Inferior parietal cortex (tissue), 1 donor: ENCODE results near the gene VARS1.
"Not testable (repeated sequence)": the region's sequence is repeated elsewhere in the genome, so short reads cannot be mapped to it uniquely, and the experiment has no call there.

Experiments
- DNase-seq: peaks from one replicate; pipeline ENCODE4 v3.0.0-alpha.2; 2016; ENCODE audit errors: extremely low spot score

VARS1 gene

GRCh38 chr6:31822036-31822821 is 26.7 kb upstream of the VARS1 start:
- DNase-seq: peak; percentile 91

- DNase-seq: peak; percentile 87
Observed at GRCh38 chr6:31821301-31822035, 25.9 kb upstream of the VARS1 start.

DNA sequence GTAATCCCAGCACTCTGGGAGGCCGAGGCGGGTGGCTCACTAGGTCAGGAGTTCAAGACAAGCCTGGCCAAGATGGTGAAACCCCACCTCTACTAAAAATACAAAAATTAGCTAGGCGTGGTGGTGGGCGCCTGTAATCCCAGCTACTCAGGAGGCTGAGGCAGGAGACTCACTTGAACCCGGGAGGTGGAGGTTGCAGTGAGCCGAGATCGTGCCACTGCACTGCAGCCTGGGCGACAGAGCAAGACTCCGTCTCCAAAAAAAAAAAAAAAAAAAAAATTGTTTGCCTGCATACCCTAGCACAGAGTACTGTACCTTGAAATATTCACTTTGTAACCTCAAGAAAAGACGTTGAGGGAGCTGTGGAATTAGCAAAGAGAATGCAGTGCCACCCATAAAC is 24.8 kb upstream of the VARS1 start:
- DNase-seq: not testable (repeated sequence)

DNA sequence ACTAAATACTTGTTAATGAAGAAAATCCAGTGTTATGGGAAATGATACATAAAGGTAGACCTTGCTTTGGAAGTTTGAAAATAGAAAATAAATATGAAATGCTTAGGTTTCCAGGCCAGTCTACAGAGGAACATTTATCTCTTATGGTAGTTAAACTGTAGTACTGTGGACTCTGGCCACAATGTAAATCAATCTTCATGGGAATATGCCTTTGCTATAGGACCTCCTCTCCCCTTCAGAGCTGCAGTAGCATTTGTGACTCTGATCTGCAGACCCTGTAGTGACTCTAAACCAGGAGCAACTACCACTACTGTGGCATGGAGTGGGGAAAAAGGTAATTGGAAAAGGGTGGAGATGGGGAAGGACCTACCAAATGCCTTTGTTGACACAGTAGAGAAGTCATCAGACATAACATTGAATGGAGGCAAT is 24.3 kb upstream of the VARS1 start:
- DNase-seq: no peak

- peak; percentile 55 for DNase-seq
Observed at GRCh38 chr6:31817929-31818511, 22.5 kb upstream of the VARS1 start.

GRCh38 chr6:31817133-31817928 is 21.8 kb upstream of the VARS1 start:
- DNase-seq: not testable (repeated sequence)

GRCh38 chr6:31815025-31815838 is 19.7 kb upstream of the VARS1 start, which contains the start of the genes HSPA1A and HSPA1L:
Gene HSPA1A, plus strand, starts transcription at chr6:31815543. Its CDS starts 214 bp downstream, at chr6:31815757.
Gene HSPA1L, minus strand, starts transcription at chr6:31815283. Its CDS starts 3,311 bp downstream, at chr6:31811972.
- DNase-seq: peak; percentile 99

- DNase-seq: peak; percentile 94
Observed at GRCh38 chr6:31814677-31815024, 19.1 kb upstream of the VARS1 start.

DNA sequence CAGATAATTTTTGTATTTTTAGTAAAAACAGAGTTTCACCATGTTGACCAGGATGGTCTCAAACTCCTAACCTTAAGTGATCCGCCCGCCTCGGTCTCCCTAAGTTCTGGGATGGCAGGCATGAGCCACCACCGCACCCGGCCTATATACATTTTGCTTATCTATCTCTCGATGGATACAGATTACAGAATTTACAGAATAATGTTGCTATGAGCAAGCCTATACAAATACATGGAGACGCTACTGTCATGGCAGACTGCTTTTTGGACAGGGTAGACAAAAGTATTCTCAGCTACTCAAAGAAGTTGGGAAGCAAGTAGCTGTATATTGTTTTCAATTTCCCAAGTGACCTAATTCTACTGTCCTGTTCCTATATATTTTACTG is 17.9 kb upstream of the VARS1 start:
- DNase-seq: peak; percentile 12

- no peak for DNase-seq
Observed at GRCh38 chr6:31811645-31812044, 16.1 kb upstream of the VARS1 start.

DNA sequence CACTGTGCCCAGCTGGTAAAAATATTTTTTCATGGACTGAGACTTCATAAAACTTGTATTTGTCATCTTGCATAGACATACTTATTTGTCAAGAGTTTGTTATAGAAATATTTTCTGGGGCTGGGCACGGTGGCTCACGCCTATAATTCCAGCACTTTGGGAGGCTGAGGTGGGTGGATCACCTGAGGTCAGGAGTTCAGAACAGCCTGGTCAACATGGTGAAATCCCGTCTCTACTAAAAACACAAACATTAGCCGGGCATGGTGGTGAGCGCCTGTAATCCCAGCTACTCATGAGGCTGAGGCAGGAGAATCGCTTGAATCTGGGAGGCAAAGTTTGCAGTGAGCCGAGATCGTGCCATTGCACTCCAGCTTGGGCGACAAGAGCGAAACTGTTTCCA is 13.0 kb upstream of the VARS1 start:
- DNase-seq: not testable (repeated sequence)

- DNase-seq: peak; percentile 97
Observed at GRCh38 chr6:31806470-31807272, 11.1 kb upstream of the VARS1 start, which contains the start of gene LSM2. Gene LSM2, minus strand, starts transcription at chr6:31806966. Its CDS starts 209 bp downstream, at chr6:31806757.

DNA sequence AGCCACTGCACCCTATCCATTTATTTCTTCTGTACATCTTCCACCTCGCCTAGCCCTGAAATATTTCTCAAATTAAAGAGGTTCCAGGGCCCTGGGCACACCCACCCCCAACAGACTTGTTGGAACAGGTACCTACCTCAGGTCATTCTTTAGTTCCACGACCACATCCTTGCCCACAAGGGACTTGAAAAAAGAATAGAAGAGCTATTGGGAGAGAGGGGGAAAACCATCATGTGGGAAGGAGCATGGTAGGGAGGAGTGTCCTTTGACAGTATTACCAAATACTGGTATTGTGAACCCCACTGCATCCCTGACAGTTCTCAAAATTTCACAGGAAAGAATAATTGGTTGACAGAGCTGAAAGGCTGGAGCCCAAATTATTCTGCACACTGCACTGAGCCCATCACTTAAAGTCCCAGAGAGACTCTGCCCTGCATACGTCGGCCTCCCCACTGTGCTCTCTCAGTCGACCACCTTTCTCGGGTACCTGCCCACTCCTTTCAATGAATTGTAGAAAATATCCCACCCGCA is 10.5 kb upstream of the VARS1 start:
- no peak for DNase-seq

DNA sequence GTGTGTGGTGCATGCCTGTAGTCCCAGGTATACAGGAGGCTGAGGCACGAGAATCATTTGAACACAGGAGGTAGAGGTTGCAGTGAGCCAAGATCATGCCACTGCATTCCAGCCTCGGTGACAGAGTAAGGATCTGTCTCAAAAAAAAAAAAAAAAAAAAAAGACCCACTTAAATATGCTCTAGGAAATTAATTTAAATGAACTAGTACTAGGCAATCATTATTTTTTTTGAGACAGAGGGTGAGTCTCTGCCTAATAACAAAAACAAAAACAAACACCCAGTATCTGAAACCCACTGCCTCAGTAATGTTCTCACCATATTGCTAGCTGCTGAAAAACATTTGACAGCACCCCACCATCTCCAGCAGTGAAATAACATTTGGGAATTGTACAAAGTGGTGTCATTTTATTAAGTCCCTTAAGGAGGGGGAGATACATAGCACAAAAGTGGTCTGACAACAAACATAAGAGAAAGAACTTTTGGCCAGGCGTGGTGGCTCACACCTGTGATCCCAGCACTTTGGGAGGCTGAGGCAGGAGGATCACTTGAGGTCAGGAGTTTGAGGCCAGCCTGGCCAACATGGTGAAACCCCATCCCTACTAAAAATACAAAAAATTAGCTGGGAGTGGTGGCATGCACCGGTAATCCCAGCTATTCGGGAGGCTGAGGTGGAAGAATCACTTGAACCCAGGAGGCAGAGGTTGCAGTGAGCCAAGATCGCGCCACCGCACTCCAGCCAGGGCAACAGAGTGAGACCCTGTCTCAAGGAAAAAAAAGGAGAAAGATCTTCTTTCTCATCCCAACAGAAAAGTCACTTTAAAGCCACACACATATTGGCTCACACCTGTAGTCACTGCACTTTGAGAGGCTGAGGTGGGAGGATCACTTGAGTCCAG is 5.7 kb upstream of the VARS1 start:
- not testable (repeated sequence) for DNase-seq

- no peak for DNase-seq
Observed at GRCh38 chr6:31799781-31800180, 4.2 kb upstream of the VARS1 start.

- DNase-seq: no peak
Observed at GRCh38 chr6:31797588-31797987, 2.0 kb upstream of the VARS1 start.

- no peak for DNase-seq
Observed at GRCh38 chr6:31796993-31797385, 1.4 kb upstream of the VARS1 start.

- DNase-seq: no peak
Observed at GRCh38 chr6:31794866-31795615, 511 bp downstream of the VARS1 start.
